Measurements from ENCODE around the gene SPNS1. TPM values are rescaled to one million over a fixed set of nuclear protein-coding genes. Genes with fewer than 3 reads are reported as not detected.
"Not testable (repeated sequence)": the region's sequence is repeated elsewhere in the genome, so short reads cannot be mapped to it uniquely, and the experiment has no call there.

Gene SPNS1
- total and polyA plus RNA-seq, 11 donors = 13.4 to 43.2 (median 19.1) TPM

DNA sequence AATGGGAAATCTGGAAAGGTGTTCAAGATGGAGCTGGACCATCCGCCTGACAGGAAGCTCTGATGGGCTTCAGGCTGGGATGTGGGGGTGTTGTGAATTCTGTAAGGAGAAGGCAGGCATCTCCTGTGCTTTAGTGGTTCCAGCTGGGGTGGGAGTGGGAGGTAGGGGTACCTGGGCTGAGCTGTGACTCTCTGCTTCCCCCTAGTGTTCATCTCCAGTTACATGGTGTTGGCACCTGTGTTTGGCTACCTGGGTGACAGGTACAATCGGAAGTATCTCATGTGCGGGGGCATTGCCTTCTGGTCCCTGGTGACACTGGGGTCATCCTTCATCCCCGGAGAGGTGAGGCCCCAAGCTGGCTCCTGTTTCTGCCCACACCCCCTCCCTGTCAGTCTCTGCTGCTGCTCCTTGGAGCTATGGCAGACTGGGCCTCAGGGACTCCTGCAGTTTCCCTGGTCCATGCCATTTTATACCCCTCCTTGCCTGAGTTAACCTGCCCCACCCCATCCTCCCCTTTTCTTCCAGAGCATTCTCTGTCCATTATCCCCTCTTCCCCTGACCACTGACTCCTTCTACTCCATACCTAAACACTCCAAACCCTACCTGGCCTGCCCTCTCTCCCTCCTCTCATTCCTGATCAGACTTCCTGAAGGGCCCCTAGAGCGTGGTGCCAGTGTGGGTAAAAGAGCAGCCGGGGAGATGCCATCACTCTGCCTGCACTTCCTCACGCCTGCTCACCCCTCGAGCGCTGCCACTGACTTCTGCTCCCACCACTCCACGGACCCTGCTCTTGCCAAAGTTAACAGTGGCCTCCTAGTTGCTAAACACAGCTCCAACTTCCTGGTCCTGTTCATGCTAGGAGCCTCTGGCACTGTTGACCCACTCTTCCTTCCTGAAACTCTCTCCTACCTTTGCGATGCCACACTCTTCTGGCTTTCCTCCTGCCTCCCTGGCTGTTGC is 3.4 kb downstream of the SPNS1 start:
- no peaks in the 10 kb centered on the region for H3K27me3 ChIP-seq
- DNase-seq = no peak
- H3K9me3 ChIP-seq = no peaks in the 10 kb centered on the region
- no peak overlapping the region for H3K27ac ChIP-seq
- H3K36me3 ChIP-seq = peaks cover 0 to 65% (median 50%) of the 10 kb centered on the region in 9 donors
- peaks cover 0 to 24% (median 13%) of the 10 kb centered on the region in 12 donors for H3K4me1 ChIP-seq
- no peak for ATAC-seq
- 83 to 88% (median 85%) methylated on average over 11 of the region's 11 CpGs for WGBS, 4 donors
- intact Hi-C loops (cut with DNase I) = no loop called here
- no peak for TF ChIP-seq POLR2A (IDR thresholded peaks at IDR 0.05)
- TF ChIP-seq, protein P1, sequence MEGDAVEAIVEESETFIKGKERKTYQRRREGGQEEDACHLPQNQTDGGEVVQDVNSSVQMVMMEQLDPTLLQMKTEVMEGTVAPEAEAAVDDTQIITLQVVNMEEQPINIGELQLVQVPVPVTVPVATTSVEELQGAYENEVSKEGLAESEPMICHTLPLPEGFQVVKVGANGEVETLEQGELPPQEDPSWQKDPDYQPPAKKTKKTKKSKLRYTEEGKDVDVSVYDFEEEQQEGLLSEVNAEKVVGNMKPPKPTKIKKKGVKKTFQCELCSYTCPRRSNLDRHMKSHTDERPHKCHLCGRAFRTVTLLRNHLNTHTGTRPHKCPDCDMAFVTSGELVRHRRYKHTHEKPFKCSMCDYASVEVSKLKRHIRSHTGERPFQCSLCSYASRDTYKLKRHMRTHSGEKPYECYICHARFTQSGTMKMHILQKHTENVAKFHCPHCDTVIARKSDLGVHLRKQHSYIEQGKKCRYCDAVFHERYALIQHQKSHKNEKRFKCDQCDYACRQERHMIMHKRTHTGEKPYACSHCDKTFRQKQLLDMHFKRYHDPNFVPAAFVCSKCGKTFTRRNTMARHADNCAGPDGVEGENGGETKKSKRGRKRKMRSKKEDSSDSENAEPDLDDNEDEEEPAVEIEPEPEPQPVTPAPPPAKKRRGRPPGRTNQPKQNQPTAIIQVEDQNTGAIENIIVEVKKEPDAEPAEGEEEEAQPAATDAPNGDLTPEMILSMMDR (IDR thresholded peaks at IDR 0.05) = peak in 9 of 12 donors; percentile 5 to 34 (median 21)
- H3K4me3 ChIP-seq = no peak overlapping the region

DNA sequence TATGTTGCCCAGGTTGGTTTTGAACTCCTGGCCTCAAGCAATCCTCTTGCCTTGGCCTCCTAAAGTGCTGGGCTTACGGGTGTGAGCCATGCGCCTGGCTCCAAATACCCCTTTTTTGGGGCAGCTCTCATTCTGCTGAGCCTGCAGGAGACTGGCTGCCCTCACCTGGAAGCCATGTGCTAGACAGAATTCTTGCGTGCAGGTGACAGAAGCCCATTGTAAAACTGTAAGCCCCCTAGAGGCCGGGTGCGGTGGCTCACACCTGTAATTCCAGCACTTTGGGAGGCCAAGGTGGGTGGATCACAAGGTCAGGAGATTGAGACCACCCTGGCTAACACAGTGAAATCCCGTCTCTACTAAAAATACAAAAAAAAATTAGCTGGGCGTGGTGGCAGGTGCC is 5.8 kb downstream of the SPNS1 start:
- DNase-seq; ATAC-seq; H3K27ac ChIP-seq; H3K4me3 ChIP-seq; H3K27me3 ChIP-seq; intact Hi-C loops (cut with DNase I); H3K9me3 ChIP-seq: not testable (repeated sequence)
- peaks cover 0 to 28% (median 8%) of the 10 kb centered on the region in 12 donors for H3K4me1 ChIP-seq
- H3K36me3 ChIP-seq = peaks cover 0 to 84% (median 66%) of the 10 kb centered on the region in 9 donors
- WGBS, 4 donors = 88 to 93% (median 90%) methylated on average over 7 of the region's 7 CpGs

DNA sequence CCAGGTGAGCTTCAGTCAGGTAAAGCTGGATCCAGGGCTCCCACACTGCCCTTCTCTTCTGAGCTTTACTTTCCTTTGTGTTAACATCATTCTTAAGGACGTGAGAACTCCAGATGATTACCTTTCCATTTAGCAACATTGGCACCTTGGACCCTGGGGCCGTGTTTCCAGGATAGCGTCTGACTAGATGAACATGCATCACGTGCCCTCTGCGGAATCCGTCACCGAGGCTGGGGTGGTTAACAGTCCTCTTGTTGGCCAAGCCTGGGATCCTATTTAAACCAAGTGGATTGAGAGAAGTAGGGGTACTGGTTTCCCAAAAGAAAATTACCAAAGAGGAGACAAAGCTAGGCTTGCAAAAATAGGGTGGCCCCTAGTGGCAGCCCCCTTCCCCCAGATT is 6.4 kb downstream of the SPNS1 start:
- H3K4me3 ChIP-seq = no peak overlapping the region
- WGBS, 4 donors = 85 to 98% (median 96%) methylated on average over 7 of the region's 7 CpGs
- no peak overlapping the region for H3K27ac ChIP-seq
- TF ChIP-seq POLR2A (IDR thresholded peaks at IDR 0.05) = no peak
- TF ChIP-seq, protein P1 (IDR thresholded peaks at IDR 0.05) = no peak
- H3K9me3 ChIP-seq = no peaks in the 10 kb centered on the region
- no peaks in the 10 kb centered on the region for H3K27me3 ChIP-seq
- intact Hi-C loops (cut with DNase I) = no loop called here
- peaks cover 0 to 90% (median 67%) of the 10 kb centered on the region in 9 donors for H3K36me3 ChIP-seq
- peaks cover 0 to 22% (median 3%) of the 10 kb centered on the region in 12 donors for H3K4me1 ChIP-seq
- DNase-seq (no peak), ATAC-seq (no peak)

DNA sequence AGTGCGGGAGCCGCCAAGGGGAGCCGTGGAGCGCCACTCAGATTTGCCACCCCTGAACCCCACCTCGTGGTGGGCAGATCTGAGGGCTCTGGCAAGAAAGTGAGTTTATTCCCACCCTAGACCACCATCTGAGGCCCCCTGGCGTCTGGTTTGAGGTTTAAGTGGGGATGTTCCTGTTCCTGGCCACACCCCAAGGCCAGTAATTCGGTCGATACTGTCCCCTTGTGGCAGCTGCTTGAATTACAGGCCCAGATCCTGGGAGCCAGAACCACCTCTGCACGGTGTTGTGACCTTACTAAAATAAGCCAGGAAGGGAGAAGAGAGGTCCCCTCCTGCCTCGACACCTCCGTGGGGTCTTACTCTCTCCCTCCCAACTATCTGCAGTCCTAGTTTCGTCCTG is 6.9 kb downstream of the SPNS1 start:
- Histone ChIP-seq H3K4me3 (no peak overlapping the region), H3K27me3 (no peaks in the 10 kb centered on the region), H3K27ac (no peak overlapping the region), H3K4me1 (peaks cover 0 to 17% (median 0%) of the 10 kb centered on the region in 12 donors), H3K36me3 (peaks cover 0 to 93% (median 67%) of the 10 kb centered on the region in 9 donors), H3K9me3 (peaks cover 0 to under 1% (median 0%) of the 10 kb centered on the region in 12 donors)
- DNase-seq = no peak
- WGBS, 4 donors = 79 to 86% (median 81%) methylated on average over 10 to 12 of the region's 12 CpGs
- TF ChIP-seq, protein P1 (IDR thresholded peaks at IDR 0.05) = peak in 7 of 12 donors; percentile 7 to 42 (median 29)
- no peak for TF ChIP-seq POLR2A (IDR thresholded peaks at IDR 0.05)
- no peak for ATAC-seq
- intact Hi-C loops (cut with DNase I) = no loop called here

Measured in heart left ventricle (tissue), 16 donors.